Ovary (tissue), 9 donors: ENCODE data around the gene PKN1. TPM values are rescaled to one million over a fixed set of nuclear protein-coding genes. Genes with fewer than 3 reads are reported as not detected.

Experiments
- DNase-seq, 5 donors: peaks; one replicate each; pipeline ENCODE4 v3.0.0-alpha.2; 2019 to 2020
- H3K27ac ChIP-seq, 2 donors: fragments of 200-600 bp; one replicate each; pipeline versions ENCODE4 v1.5.1 to v1.8.0; 2019 to 2022
- H3K27me3 ChIP-seq: fragments of 200-600 bp; one replicate; pipeline ENCODE4 v1.8.0; 2022
- H3K36me3 ChIP-seq: fragments of 200-600 bp; sonication (generic); one replicate; pipeline ENCODE4 v1.5.1; 2019
- H3K4me1 ChIP-seq: one replicate; pipeline ENCODE4 v1.8.1; 2013; ENCODE audit warnings: mild to moderate bottlenecking, moderate library complexity; ENCODE audit not compliant: insufficient read depth
- H3K4me3 ChIP-seq: fragments of 200-600 bp; sonication (generic); one replicate; pipeline ENCODE4 v1.5.1; 2017
- H3K9me3 ChIP-seq, 2 donors: fragments of 200-600 bp in 1 of 2; sonication (generic) in 1 of 2; one replicate each; pipeline versions ENCODE4 v1.5.1 to v1.8.1; 2013 to 2019; ENCODE audit warnings: mild to moderate bottlenecking in 1 of 2, moderate library complexity in 1 of 2
- EP300 ChIP-seq: sonication (generic); formaldehyde crosslinking; IDR thresholded peaks from one replicate; pipeline ENCODE4 v1.6.1; 2017; ENCODE audit warnings: antibody characterized with exemption
- POLR2A ChIP-seq: fragments of 450-650 bp; IDR thresholded peaks from one replicate; pipeline ENCODE4 v1.6.1; 2017; ENCODE audit warnings: antibody characterized with exemption, mild to moderate bottlenecking, moderate library complexity
- WGBS, 3 donors: extraction: QIAGEN DNeasy Blood & Tissue Kit in 1 of 3; methylation state at CpG; one replicate each; pipeline versions ENCODE4 v1.1.5 to v1.1.7; 2013 to 2017; 5-methylcytosine and 5-hydroxymethylcytosine counted together
- intact Hi-C, 4 donors: fragments of 100-400 bp; cut with DNase I; formaldehyde crosslinking; loops; one replicate each; pipeline versions ENCODE4 v1.11.0 to v1.15.1; 2022 to 2023
- polyA plus RNA-seq, 2 donors: library from polyadenylated mRNA; stranded (reverse); fragments of 200-250 nt in 1 of 2; fragments of 350-450 nt in 1 of 2; fragmentation: Illumina TruSeq in 1 of 2; extraction: RNeasy Lipid Tissue Mini Kit (QIAGEN cat#74804) in 1 of 2; gene quantifications; one replicate each; pipeline ENCODE4 v1.2.3, GENCODE V29; 2013 to 2014
- total RNA-seq, 7 donors: library from RNA; depleted of rRNA in 2 of 7; stranded (reverse); fragments of >200 nt in 2 of 7; fragmentation: NEBNext Ultra II Directional in 3 of 7; extraction: Animal tissue kit (Norgen Biotek cat#: 25700) in 3 of 7; gene quantifications; one replicate each; pipeline versions ENCODE4 v1.1.0 to v1.2.4, GENCODE V29; 2016 to 2023
- TF ChIP-seq, protein P1 (sequence below), 3 donors: fragments of 450-650 bp in 2 of 3; fragments of 200-600 bp in 1 of 3; IDR thresholded peaks; one replicate each; pipeline versions ENCODE4 v1.5.1 to v1.8.0; 2016 to 2022; ENCODE audit warnings: antibody characterized with exemption in 3 of 3, mild to moderate bottlenecking in 1 of 3
- donor health status: DM: no; HTN: no; CAD: no; lungs with moderate emphysema.
- donor health status: DM: no; HTN: no; CAD: no.
- donor health status: Bipolar disorder and iron deficiency.
- donor health status: DM: yes; HTN: yes; CAD: no.
- donor health status: DM: no; HTN: no; CAD: no.
- donor health status: DM: yes; HTN: yes; CAD: no.

Gene PKN1
- total and polyA plus RNA-seq, 9 donors, result 16.6 to 128 (median 68.6) TPM

GRCh38 chr19:14470031-14470876 is 37.1 kb downstream of the PKN1 start:
- WGBS, 3 donors, result 81 to 84% (median 82%) methylated on average over 32 of the region's 32 CpGs
- intact Hi-C loops, result loop anchor here in 1 of 4 donors (10.0 kb wide), 1 partner anchor 325 kb away; no protein-coding TSS in a partner anchor
- TF ChIP-seq EP300, result no peak
- TF ChIP-seq POLR2A, result no peak
- TF ChIP-seq, protein P1, sequence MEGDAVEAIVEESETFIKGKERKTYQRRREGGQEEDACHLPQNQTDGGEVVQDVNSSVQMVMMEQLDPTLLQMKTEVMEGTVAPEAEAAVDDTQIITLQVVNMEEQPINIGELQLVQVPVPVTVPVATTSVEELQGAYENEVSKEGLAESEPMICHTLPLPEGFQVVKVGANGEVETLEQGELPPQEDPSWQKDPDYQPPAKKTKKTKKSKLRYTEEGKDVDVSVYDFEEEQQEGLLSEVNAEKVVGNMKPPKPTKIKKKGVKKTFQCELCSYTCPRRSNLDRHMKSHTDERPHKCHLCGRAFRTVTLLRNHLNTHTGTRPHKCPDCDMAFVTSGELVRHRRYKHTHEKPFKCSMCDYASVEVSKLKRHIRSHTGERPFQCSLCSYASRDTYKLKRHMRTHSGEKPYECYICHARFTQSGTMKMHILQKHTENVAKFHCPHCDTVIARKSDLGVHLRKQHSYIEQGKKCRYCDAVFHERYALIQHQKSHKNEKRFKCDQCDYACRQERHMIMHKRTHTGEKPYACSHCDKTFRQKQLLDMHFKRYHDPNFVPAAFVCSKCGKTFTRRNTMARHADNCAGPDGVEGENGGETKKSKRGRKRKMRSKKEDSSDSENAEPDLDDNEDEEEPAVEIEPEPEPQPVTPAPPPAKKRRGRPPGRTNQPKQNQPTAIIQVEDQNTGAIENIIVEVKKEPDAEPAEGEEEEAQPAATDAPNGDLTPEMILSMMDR (IDR thresholded peaks at IDR 0.05), result no peak
- Histone ChIP-seq H3K27me3 (no peaks in the 10 kb centered on the region), H3K27ac (no peak overlapping the region), H3K4me3 (no peak overlapping the region), H3K4me1 (peaks cover 4% of the 10 kb centered on the region), H3K9me3 (no peaks in the 10 kb centered on the region), H3K36me3 (no peaks in the 10 kb centered on the region)
- no peak for DNase-seq

DNA sequence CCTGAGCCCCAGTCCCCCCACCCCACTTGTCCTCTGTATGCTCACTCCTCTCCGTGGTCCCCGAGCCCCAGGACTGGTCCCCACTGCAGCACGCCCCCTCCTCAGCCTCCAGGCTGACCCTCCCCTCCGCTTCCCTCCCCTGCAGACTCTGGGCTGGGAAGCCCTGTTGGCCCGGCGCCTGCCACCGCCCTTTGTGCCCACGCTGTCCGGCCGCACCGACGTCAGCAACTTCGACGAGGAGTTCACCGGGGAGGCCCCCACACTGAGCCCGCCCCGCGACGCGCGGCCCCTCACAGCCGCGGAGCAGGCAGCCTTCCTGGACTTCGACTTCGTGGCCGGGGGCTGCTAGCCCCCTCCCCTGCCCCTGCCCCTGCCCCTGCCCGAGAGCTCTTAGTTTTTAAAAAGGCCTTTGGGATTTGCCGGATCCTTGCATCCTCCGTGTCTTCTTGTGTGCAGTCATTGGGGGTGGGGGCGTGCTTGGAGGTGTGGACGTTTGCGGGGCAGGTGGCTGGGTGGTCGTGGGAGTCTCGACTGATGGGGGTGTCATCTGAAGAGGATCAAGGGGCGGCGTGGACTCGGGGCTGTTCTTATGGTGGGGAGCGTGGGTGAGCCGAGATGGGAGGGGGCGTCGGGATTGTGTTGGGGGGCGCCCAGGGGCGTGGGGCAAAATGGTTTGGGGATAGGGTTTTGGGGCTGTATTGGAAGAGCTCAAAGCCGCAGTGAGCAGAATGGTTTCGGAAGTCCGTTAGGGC is 38.5 kb downstream of the PKN1 start:
- TF ChIP-seq, protein P1 (IDR thresholded peaks at IDR 0.05), result no peak
- TF ChIP-seq POLR2A (no peak), EP300 (no peak)
- WGBS, 3 donors, result 66 to 68% (median 67%) methylated on average over 46 of the region's 46 CpGs
- no peak overlapping the region for H3K27ac ChIP-seq
- no peak overlapping the region for H3K4me3 ChIP-seq
- H3K36me3 ChIP-seq, result no peaks in the 10 kb centered on the region
- H3K4me1 ChIP-seq, result peaks cover 4% of the 10 kb centered on the region
- no peaks in the 10 kb centered on the region for H3K27me3 ChIP-seq
- no peaks in the 10 kb centered on the region for H3K9me3 ChIP-seq
- DNase-seq, result peak in 1 of 5 donors; percentile 24
- intact Hi-C loops, result loop anchor here in 1 of 4 donors (10.0 kb wide), 1 partner anchor 327 kb away; no protein-coding TSS in a partner anchor

GRCh38 chr19:14472202-14472938 is 39.3 kb downstream of the PKN1 start:
- Histone ChIP-seq H3K4me3 (no peak overlapping the region), H3K27ac (no peak overlapping the region), H3K4me1 (peaks cover 4% of the 10 kb centered on the region), H3K9me3 (no peaks in the 10 kb centered on the region), H3K27me3 (no peaks in the 10 kb centered on the region), H3K36me3 (no peaks in the 10 kb centered on the region)
- peak; percentile 64 to 85 (median 80) for DNase-seq
- WGBS, 3 donors, result 1 to 4% (median 2%) methylated on average over 63 to 66 of the region's 66 CpGs
- TF ChIP-seq EP300, result no peak
- TF ChIP-seq POLR2A, result peak; percentile 15
- TF ChIP-seq, protein P1 (IDR thresholded peaks at IDR 0.05), result peak; percentile 89 to 91 (median 90)
- intact Hi-C loops, result loop anchor here in 1 of 4 donors (10.0 kb wide), 1 partner anchor 328 kb away; no protein-coding TSS in a partner anchor
